Measurements from ENCODE around the gene AGAP1. TPM values are rescaled to one million over a fixed set of nuclear protein-coding genes. Genes with fewer than 3 reads are reported as not detected.

Gene AGAP1
- total RNA-seq, 1 experiment from 2014 or later: 25.8 TPM

- DNase-seq: no peak
- Histone ChIP-seq H3K4ac (ENCODE audit: low read depth, low read length) (no peak overlapping the region), H2AFZ (ENCODE audit: low read length) (no peak overlapping the region), H3T11ph (ENCODE audit: low read length) (no peak overlapping the region), H3K56ac (ENCODE audit: insufficient read length, low read depth, low read length) (no peak overlapping the region), H2BK5ac (ENCODE audit: insufficient read length, low read length) (no peak overlapping the region), H2BK120ac (ENCODE audit: low read depth, low read length, poor library complexity, severe bottlenecking) (no peak overlapping the region), H3K79me1 (ENCODE audit: insufficient read depth, low read depth, low read length, poor library complexity, severe bottlenecking) (no peaks in the 10 kb centered on the region), H4K91ac (ENCODE audit: insufficient read length, low read depth, low read length) (no peak overlapping the region), H3K79me2 (ENCODE audit: insufficient read depth, low read length) (no peaks in the 10 kb centered on the region), H3K27me3 (ENCODE audit: insufficient read depth, low read length) (no peaks in the 10 kb centered on the region), H3K27ac (ENCODE audit: insufficient read length, low read depth, low read length) (no peak overlapping the region), H3K4me1 (ENCODE audit: insufficient read depth, low read length) (peaks cover 5% of the 10 kb centered on the region; the same call in 1 of the 2 replicates), H3K14ac (ENCODE audit: insufficient read depth, low read length) (no peak overlapping the region), H3K9me3 (ENCODE audit: control insufficient read depth, low read depth, low read length) (no peaks in the 10 kb centered on the region), H3K23ac (ENCODE audit: insufficient read length, low read depth, low read length) (no peak overlapping the region), H3K18ac (ENCODE audit: insufficient read length, low read depth, low read length) (no peak overlapping the region), H2BK12ac (ENCODE audit: insufficient read length, low read depth, low read length) (no peak overlapping the region), H3K4me2 (ENCODE audit: insufficient read depth, insufficient read length, low read length) (no peak overlapping the region), H3K23me2 (ENCODE audit: insufficient read length, low read depth, low read length, poor library complexity, severe bottlenecking) (no peaks in the 10 kb centered on the region), H2BK20ac (ENCODE audit: low read depth, low read length, poor library complexity, severe bottlenecking) (no peak overlapping the region), H2BK15ac (ENCODE audit: low read depth, low read length) (no peak overlapping the region), H2AK5ac (ENCODE audit: insufficient read length, low read length) (no peak overlapping the region), H4K20me1 (ENCODE audit: control insufficient read depth, insufficient read depth, insufficient read length) (no peaks in the 10 kb centered on the region), H3K9ac (ENCODE audit: extremely low read depth, insufficient read length, low read length) (no peak overlapping the region), H4K5ac (ENCODE audit: insufficient read length, low read depth, low read length) (no peak overlapping the region), H4K8ac (replicated peaks; ENCODE audit: insufficient read length, low read depth, low read length) (no peak overlapping the region)
- peaks cover 16 to 30% of the 10 kb centered on the region in 2 experiments for H3K4me1 Mint-ChIP-seq
- no peak for TF ChIP-seq CTCF (conservative IDR thresholded peaks at IDR 0.05)
- H3K27me3 Mint-ChIP-seq (ENCODE audit: low read depth): no peaks in the 10 kb centered on the region
- WGBS (ENCODE audit: extremely low coverage, insufficient read length, low lambda C conversion rate): no CpG with 5 or more reads among the region's 1 CpG
- H3K4me3 Mint-ChIP-seq: no peak overlapping the region
- H3K27ac Mint-ChIP-seq: no peak overlapping the region
- peaks cover 8% of the 10 kb centered on the region in 2 experiments; a peak in 4 of 5 replicates for H3K9me3 Mint-ChIP-seq
- peaks cover 9 to 18% (median 9%) of the 10 kb centered on the region in 3 experiments for H3K36me3 Mint-ChIP-seq (ENCODE audit: insufficient read depth in 1 of 3, low read depth in 3 of 3)
Measured at GRCh38 chr2:235870515-235870914, 376.7 kb downstream of the AGAP1 start.

Data from H9 (cell line).